HUDEP-2 (cell line): ENCODE data around the gene NTM.
"Not testable (repeated sequence)": the region's sequence is repeated elsewhere in the genome, so short reads cannot be mapped to it uniquely, and the experiment has no call there.

ENCODE experiments used
- DNase-seq, 76 experiments: peaks; one replicate each; lab custom pipeline; 2025; ENCODE audit not compliant: unreplicated experiment in 76 of 76; lab: John Stamatoyannopoulos, UW

The NTM gene

GRCh38 chr11:131370090-131370751, at the start of gene NTM:
Gene NTM (plus strand): TSS chr11:131370615.
- no peak for DNase-seq

- DNase-seq: no peak
These were observed 45.4 kb upstream of the NTM start for GRCh38 chr11:131324921-131325570.

- no peak for DNase-seq
These were observed 43.6 kb upstream of the NTM start for GRCh38 chr11:131326829-131327228.

GRCh38 chr11:131327421-131327820, 43.0 kb upstream of the NTM start:
- DNase-seq: no peak

- DNase-seq: no peak
These were observed 41.6 kb upstream of the NTM start for GRCh38 chr11:131328843-131329242.

GRCh38 chr11:131331010-131331409, 39.4 kb upstream of the NTM start:
- DNase-seq: no peak

- DNase-seq: no peak
These were observed 38.9 kb upstream of the NTM start for GRCh38 chr11:131331546-131331945.

GRCh38 chr11:131334601-131335000, 35.8 kb upstream of the NTM start:
- no peak for DNase-seq

- DNase-seq: not testable (repeated sequence)
These were observed 28.5 kb upstream of the NTM start for GRCh38 chr11:131341900-131342299.

GRCh38 chr11:131342442-131342841, 28.0 kb upstream of the NTM start:
- not testable (repeated sequence) for DNase-seq

GRCh38 chr11:131345406-131345805, 25.0 kb upstream of the NTM start:
- DNase-seq: no peak

- no peak for DNase-seq
These were observed 20.9 kb upstream of the NTM start for GRCh38 chr11:131349368-131350086.

GRCh38 chr11:131350872-131351271, 19.5 kb upstream of the NTM start:
- no peak for DNase-seq

GRCh38 chr11:131351848-131352247, 18.6 kb upstream of the NTM start:
- no peak for DNase-seq

GRCh38 chr11:131353766-131354165, 16.6 kb upstream of the NTM start:
- DNase-seq: no peak

GRCh38 chr11:131354251-131354701, 16.1 kb upstream of the NTM start:
- DNase-seq: no peak

GRCh38 chr11:131356206-131356605, 14.2 kb upstream of the NTM start:
- no peak for DNase-seq

GRCh38 chr11:131365329-131365930, 5.0 kb upstream of the NTM start:
- DNase-seq: no peak

- DNase-seq: no peak
These were observed 731 bp downstream of the NTM start for GRCh38 chr11:131370901-131371790.

GRCh38 chr11:131371791-131372104, 1.3 kb downstream of the NTM start:
- DNase-seq: no peak
